Fibroblast of lung (primary cell): ENCODE data around the gene LTC4S. TPM values are rescaled to one million over a fixed set of nuclear protein-coding genes. Genes with fewer than 3 reads are reported as not detected.

Source experiments
- DNase-seq, 2 donors: peaks; one replicate each; pipeline versions ENCODE4 v3.0.0 to v3.0.0-alpha.2; 2010; ENCODE audit warnings: low read depth in 2 of 2
- H2AFZ ChIP-seq: 2 replicates; pipeline ENCODE4 v1.5.1; 2012; ENCODE audit warnings: low read length, control low read depth, inconsistent platforms
- H3K27ac ChIP-seq: 2 replicates; pipeline ENCODE4 v1.5.1; 2011; ENCODE audit warnings: low read length, control low read depth; ENCODE audit not compliant: insufficient read depth
- H3K27me3 ChIP-seq: 2 replicates; pipeline ENCODE4 v1.5.1; 2011; ENCODE audit warnings: mild to moderate bottlenecking, low read length; ENCODE audit not compliant: control insufficient read depth, insufficient read depth
- H3K36me3 ChIP-seq: 2 replicates; pipeline ENCODE4 v1.5.1; 2011; ENCODE audit warnings: low read length; ENCODE audit not compliant: control insufficient read depth, insufficient read depth
- H3K4me1 ChIP-seq: 2 replicates; pipeline ENCODE4 v1.5.1; 2011; ENCODE audit warnings: low read length; ENCODE audit not compliant: control insufficient read depth, insufficient read depth; ENCODE audit errors: extremely low read depth
- H3K4me2 ChIP-seq: 2 replicates; pipeline ENCODE4 v1.5.1; 2011; ENCODE audit warnings: low read length, control low read depth; ENCODE audit not compliant: insufficient read depth; ENCODE audit errors: extremely low read depth
- H3K4me3 ChIP-seq, 4 experiments: fragments of 200-600 bp in 1 of 4; sonication (generic) in 1 of 4; replicated peaks in 1 of 4; 2 replicates each; pipeline ENCODE4 v1.5.1; 2011 to 2016; ENCODE audit warnings: low read length in 4 of 4, low read depth in 3 of 4, mild to moderate bottlenecking in 3 of 4, control low read depth in 2 of 4, inconsistent platforms in 1 of 4, mixed read lengths in 1 of 4; ENCODE audit not compliant: insufficient read depth in 1 of 4; ENCODE audit errors: control extremely low read depth in 1 of 4
- H3K79me2 ChIP-seq: 2 replicates; pipeline ENCODE4 v1.5.1; 2012; ENCODE audit warnings: mild to moderate bottlenecking, low read length, inconsistent platforms; ENCODE audit not compliant: control insufficient read depth, insufficient read depth
- H3K9ac ChIP-seq: 2 replicates; pipeline ENCODE4 v1.5.1; 2011; ENCODE audit warnings: mild to moderate bottlenecking, low read length, control low read depth; ENCODE audit not compliant: insufficient read depth
- H3K9me3 ChIP-seq: 2 replicates; pipeline ENCODE4 v1.5.1; 2012; ENCODE audit warnings: low read depth, low read length; ENCODE audit not compliant: control insufficient read depth, insufficient read depth
- H4K20me1 ChIP-seq: 2 replicates; pipeline ENCODE4 v1.5.1; 2011; ENCODE audit warnings: low read length; ENCODE audit not compliant: control insufficient read depth, insufficient read depth; ENCODE audit errors: extremely low read depth
- CTCF ChIP-seq, 2 donors: IDR thresholded peaks in 1 of 2; conservative IDR thresholded peaks in 1 of 2; 1 replicate in 1 of 2; 2 replicates in 1 of 2; pipeline ENCODE4 v1.5.1; 2011 to 2012; ENCODE audit warnings: low read length in 2 of 2, control low read depth in 1 of 2, inconsistent platforms in 1 of 2, low read depth in 1 of 2, mild to moderate bottlenecking in 1 of 2
- EZH2 ChIP-seq: IDR thresholded peaks from 2 replicates; pipeline ENCODE4 v1.5.1; 2012; ENCODE audit warnings: low read length, control low read depth, mild to moderate bottlenecking; ENCODE audit errors: missing control alignments
- polyA plus RNA-seq, 2 donors: library from polyadenylated mRNA; depleted of rRNA in 1 of 2; stranded (reverse) in 1 of 2; unstranded in 1 of 2; fragments of >200 nt; gene quantifications; 2 replicates each; pipeline ENCODE4 v1.2.1, GENCODE V29; 2011 to 2012; ENCODE audit warnings: missing spikeins in 1 of 2
- total RNA-seq: library from RNA; depleted of rRNA; stranded (reverse); fragments of >200 nt; gene quantifications from 2 replicates; pipeline ENCODE4 v1.2.1, GENCODE V29; 2014

LTC4S gene
- total and polyA plus RNA-seq, 2 donors (not counting 1 experiment from before 2014, with no cell fraction given) = 0.32 to 0.83 TPM

- H3K4me3 ChIP-seq = peak overlapping the region in 1 of 4 experiments; percentile 61
- peak overlapping the region; percentile 1 for H3K4me2 ChIP-seq
- no peak overlapping the region for H3K9ac ChIP-seq
Observed at GRCh38 chr5:179796877-179797608, 3.3 kb downstream of the LTC4S start.

GRCh38 chr5:179797741-179798140 lies 4.0 kb downstream of the LTC4S start:
- no peak for DNase-seq
- H3K4me2 ChIP-seq = no peak overlapping the region
- no peak overlapping the region for H3K9ac ChIP-seq
- H3K36me3 ChIP-seq = peaks cover 37% of the 10 kb centered on the region
- peaks cover 10% of the 10 kb centered on the region for H3K79me2 ChIP-seq
- H3K27me3 ChIP-seq = no peaks in the 10 kb centered on the region
- H3K9me3 ChIP-seq = no peaks in the 10 kb centered on the region
- H4K20me1 ChIP-seq = no peaks in the 10 kb centered on the region
- no peak overlapping the region for H3K4me3 ChIP-seq
- no peak overlapping the region for H3K27ac ChIP-seq
- H2AFZ ChIP-seq = no peak overlapping the region
- peaks cover 8% of the 10 kb centered on the region for H3K4me1 ChIP-seq
- TF ChIP-seq CTCF (conservative IDR thresholded peaks at IDR 0.05 in 1 of 2, IDR thresholded peaks at IDR 0.05 in 1 of 2; ENCODE audit: low read depth in 1 of 2, low read length in 2 of 2) (no peak), EZH2 (no peak)

More at GRCh38 chr5:179796877-179797608, 3.3 kb downstream of the LTC4S start:
- peaks cover 35% of the 10 kb centered on the region for H3K36me3 ChIP-seq
- no peaks in the 10 kb centered on the region for H3K27me3 ChIP-seq
- no peaks in the 10 kb centered on the region for H4K20me1 ChIP-seq
- DNase-seq = no peak
- H3K4me1 ChIP-seq = peaks cover 6% of the 10 kb centered on the region
- no peaks in the 10 kb centered on the region for H3K9me3 ChIP-seq
- peaks cover 4% of the 10 kb centered on the region for H3K79me2 ChIP-seq
- no peak overlapping the region for H2AFZ ChIP-seq
- H3K27ac ChIP-seq = no peak overlapping the region
- TF ChIP-seq CTCF (conservative IDR thresholded peaks at IDR 0.05 in 1 of 2, IDR thresholded peaks at IDR 0.05 in 1 of 2; ENCODE audit: low read depth in 1 of 2, low read length in 2 of 2) (no peak), EZH2 (no peak)

GRCh38 chr5:179798144-179798770 lies 4.5 kb downstream of the LTC4S start:
- Histone ChIP-seq H3K9me3 (no peaks in the 10 kb centered on the region), H3K79me2 (peaks cover 15% of the 10 kb centered on the region), H3K9ac (no peak overlapping the region), H3K27ac (no peak overlapping the region), H3K4me2 (no peak overlapping the region), H4K20me1 (no peaks in the 10 kb centered on the region), H2AFZ (no peak overlapping the region), H3K36me3 (peaks cover 37% of the 10 kb centered on the region), H3K27me3 (no peaks in the 10 kb centered on the region), H3K4me3 (no peak overlapping the region), H3K4me1 (peaks cover 8% of the 10 kb centered on the region)
- DNase-seq = no peak
- TF ChIP-seq EZH2 (no peak), CTCF (conservative IDR thresholded peaks at IDR 0.05 in 1 of 2, IDR thresholded peaks at IDR 0.05 in 1 of 2; ENCODE audit: low read depth in 1 of 2, low read length in 2 of 2) (no peak)
